ENCODE data around the gene CANX. TPM values are rescaled to one million over a fixed set of nuclear protein-coding genes. Genes with fewer than 3 reads are reported as not detected.
"Not testable (repeated sequence)": the region's sequence is repeated elsewhere in the genome, so short reads cannot be mapped to it uniquely, and the experiment has no call there.

Gene CANX, protein sequence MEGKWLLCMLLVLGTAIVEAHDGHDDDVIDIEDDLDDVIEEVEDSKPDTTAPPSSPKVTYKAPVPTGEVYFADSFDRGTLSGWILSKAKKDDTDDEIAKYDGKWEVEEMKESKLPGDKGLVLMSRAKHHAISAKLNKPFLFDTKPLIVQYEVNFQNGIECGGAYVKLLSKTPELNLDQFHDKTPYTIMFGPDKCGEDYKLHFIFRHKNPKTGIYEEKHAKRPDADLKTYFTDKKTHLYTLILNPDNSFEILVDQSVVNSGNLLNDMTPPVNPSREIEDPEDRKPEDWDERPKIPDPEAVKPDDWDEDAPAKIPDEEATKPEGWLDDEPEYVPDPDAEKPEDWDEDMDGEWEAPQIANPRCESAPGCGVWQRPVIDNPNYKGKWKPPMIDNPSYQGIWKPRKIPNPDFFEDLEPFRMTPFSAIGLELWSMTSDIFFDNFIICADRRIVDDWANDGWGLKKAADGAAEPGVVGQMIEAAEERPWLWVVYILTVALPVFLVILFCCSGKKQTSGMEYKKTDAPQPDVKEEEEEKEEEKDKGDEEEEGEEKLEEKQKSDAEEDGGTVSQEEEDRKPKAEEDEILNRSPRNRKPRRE
- total RNA-seq (100 to 1,000 TPM; 413 to 694 (median 527) TPM), polyA plus RNA-seq (119 TPM)
- long read RNA-seq, donor 1, full-length matches to known transcripts: 831 of 965 reads
- long read RNA-seq, donor 1, partial matches to known transcripts: 105 of 965 reads
- long read RNA-seq, donor 1, other reads (novel, unspliced or antisense): 29 of 965 reads
- long read RNA-seq, donor 2, full-length matches to known transcripts: 313 of 363 reads
- long read RNA-seq, donor 2, partial matches to known transcripts: 30 of 363 reads
- long read RNA-seq, donor 2, other reads (novel, unspliced or antisense): 20 of 363 reads
- long read RNA-seq, donor 3, full-length matches to known transcripts: 2,590 of 3,187 reads
- long read RNA-seq, donor 3, partial matches to known transcripts: 479 of 3,187 reads
- long read RNA-seq, donor 3, other reads (novel, unspliced or antisense): 118 of 3,187 reads
- long read RNA-seq, donor 4, full-length matches to known transcripts: 285 of 327 reads
- long read RNA-seq, donor 4, partial matches to known transcripts: 30 of 327 reads
- long read RNA-seq, donor 4, other reads (novel, unspliced or antisense): 12 of 327 reads

DNA sequence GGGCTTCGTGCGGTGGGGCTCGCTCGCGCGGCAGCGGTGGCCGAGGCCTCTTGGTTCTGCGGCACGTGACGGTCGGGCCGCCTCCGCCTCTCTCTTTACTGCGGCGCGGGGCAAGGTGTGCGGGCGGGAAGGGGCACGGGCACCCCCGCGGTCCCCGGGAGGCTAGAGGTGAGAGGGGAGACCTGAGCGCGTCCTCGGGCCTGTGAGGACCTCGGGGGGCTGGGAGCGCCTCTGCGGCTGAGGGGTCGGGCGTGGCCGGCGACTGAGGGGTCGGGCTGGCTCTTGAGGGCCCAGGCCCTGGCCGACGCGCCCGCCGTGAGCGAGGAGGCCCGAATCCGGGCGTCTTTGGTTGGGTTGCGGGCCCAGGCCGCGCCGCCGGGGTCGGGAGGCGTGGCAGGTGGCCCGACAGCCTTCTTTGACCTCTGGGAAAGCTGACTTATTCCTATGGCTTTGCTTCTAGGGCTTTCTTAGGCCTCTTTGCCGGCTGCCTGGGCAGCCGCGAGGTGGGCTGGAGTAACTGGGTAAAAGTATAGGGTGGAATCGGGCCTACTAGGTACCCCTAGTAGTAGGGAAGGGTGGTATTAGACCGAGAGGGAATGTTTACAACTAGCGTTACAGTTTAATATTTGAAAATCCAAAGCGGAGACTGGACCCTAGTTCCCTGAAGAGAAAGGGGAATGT lies at the start of gene CANX:
CANX (plus strand) TSS at position 33 of the 681 bp plus-strand sequence. CDS start 6,715 bp downstream, outside the sequence.
- no peaks in the 10 kb centered on the region for H3K9me3 ChIP-seq (ENCODE audit: control insufficient read depth, low read length)
- intact Hi-C loops (cut with DNase I): no loop called here
- H3K4me3 ChIP-seq (ENCODE audit: low read length): peak within 1 kb of the TSS; percentile 84
- no peaks in the 10 kb centered on the region for H3K4me1 ChIP-seq (ENCODE audit: control insufficient read depth, insufficient read depth, low read length)
- H3K27me3 ChIP-seq (ENCODE audit: control insufficient read depth, insufficient read depth): no peaks in the 10 kb centered on the region
- DNase-seq (no peak), ATAC-seq (peak in 1 of 2 donors; percentile 51)
- WGBS: under 1% methylated on average over 58 of the region's 58 CpGs
- H3K27ac ChIP-seq (ENCODE audit: low read length): peak within 1 kb of the TSS; percentile 94

DNA sequence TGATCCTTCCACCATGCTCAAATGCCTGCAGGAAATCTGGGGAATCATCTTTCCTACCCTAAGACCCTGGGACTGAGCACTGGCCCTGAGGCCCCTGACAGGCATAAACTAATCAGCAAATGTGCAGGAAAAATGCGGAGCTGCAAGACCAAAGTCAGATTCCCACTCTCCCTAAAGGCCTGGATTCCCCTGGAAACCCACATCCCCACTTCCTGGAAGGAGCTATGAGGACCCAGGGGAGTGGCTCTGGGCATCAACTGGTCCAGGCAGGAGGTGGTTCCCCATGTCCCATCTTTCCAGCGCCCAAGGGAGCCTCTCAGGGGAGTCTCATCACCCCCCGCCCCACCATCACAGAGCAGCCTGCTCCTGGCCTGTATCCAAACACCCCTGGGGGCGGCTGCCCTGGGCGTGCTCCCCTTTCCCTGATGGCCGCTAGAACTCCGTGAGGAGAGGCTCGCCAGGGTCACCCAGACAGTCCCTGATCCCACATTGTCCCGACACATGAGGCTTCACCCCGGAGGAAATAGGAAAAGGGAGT lies 49.5 kb upstream of the CANX start:
- ATAC-seq: peak; percentile 25 to 38
- H3K4me3 ChIP-seq (ENCODE audit: low read length); H3K9me3 ChIP-seq (ENCODE audit: control insufficient read depth, low read length); H3K4me1 ChIP-seq (ENCODE audit: control insufficient read depth, insufficient read depth, low read length); intact Hi-C loops (cut with DNase I); DNase-seq; H3K27ac ChIP-seq (ENCODE audit: low read length); H3K27me3 ChIP-seq (ENCODE audit: control insufficient read depth, insufficient read depth): not testable (repeated sequence)
- WGBS: 63% methylated on average over 10 of the region's 10 CpGs

DNA sequence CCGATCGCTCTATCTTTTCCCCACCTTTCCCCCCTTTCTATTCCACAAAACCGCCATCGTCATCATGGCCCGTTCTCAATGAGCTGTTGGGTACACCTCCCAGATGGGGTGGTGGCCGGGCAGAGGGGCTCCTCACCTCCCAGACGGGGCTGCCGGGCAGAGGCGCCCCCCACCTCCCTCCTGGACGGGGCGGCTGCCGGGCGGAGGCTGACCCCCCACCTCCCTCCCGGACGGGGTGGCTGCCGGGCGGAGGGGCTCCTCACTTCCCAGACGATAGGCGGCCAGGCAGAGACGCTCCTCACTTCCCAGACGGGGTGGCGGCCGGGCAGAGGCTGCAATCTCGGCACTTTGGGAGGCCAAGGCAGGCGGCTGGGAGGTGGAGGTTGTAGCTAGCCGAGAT lies 48.5 kb upstream of the CANX start:
- H3K4me3 ChIP-seq (ENCODE audit: low read length); ATAC-seq; intact Hi-C loops (cut with DNase I); H3K27ac ChIP-seq (ENCODE audit: low read length); H3K9me3 ChIP-seq (ENCODE audit: control insufficient read depth, low read length); DNase-seq; H3K27me3 ChIP-seq (ENCODE audit: control insufficient read depth, insufficient read depth); H3K4me1 ChIP-seq (ENCODE audit: control insufficient read depth, insufficient read depth, low read length): not testable (repeated sequence)
- WGBS: 94% methylated on average over 24 of the region's 26 CpGs

DNA sequence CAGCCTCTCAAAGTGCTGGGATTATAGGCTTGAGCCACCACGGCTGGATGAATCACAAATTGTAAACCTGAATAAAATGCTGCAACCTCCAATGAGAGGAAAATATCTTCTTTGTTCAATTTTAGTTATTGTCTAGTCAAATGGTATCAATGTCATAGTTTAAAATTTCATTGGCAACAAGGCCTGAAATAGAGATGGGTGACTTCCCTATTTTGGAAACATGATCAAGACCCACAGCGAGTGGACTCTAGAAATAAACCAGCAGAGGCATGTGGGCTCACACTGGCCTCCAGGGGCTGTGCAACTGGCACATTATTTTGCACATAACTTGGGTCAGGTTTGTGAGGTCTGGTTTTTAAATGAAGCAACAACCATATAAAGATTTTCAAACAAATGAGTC lies 45.6 kb upstream of the CANX start:
- DNase-seq; intact Hi-C loops (cut with DNase I); H3K4me1 ChIP-seq (ENCODE audit: control insufficient read depth, insufficient read depth, low read length); H3K27ac ChIP-seq (ENCODE audit: low read length); ATAC-seq; H3K4me3 ChIP-seq (ENCODE audit: low read length); H3K9me3 ChIP-seq (ENCODE audit: control insufficient read depth, low read length); H3K27me3 ChIP-seq (ENCODE audit: control insufficient read depth, insufficient read depth): not testable (repeated sequence)
- WGBS: 69% methylated on average over 2 of the region's 2 CpGs

DNA sequence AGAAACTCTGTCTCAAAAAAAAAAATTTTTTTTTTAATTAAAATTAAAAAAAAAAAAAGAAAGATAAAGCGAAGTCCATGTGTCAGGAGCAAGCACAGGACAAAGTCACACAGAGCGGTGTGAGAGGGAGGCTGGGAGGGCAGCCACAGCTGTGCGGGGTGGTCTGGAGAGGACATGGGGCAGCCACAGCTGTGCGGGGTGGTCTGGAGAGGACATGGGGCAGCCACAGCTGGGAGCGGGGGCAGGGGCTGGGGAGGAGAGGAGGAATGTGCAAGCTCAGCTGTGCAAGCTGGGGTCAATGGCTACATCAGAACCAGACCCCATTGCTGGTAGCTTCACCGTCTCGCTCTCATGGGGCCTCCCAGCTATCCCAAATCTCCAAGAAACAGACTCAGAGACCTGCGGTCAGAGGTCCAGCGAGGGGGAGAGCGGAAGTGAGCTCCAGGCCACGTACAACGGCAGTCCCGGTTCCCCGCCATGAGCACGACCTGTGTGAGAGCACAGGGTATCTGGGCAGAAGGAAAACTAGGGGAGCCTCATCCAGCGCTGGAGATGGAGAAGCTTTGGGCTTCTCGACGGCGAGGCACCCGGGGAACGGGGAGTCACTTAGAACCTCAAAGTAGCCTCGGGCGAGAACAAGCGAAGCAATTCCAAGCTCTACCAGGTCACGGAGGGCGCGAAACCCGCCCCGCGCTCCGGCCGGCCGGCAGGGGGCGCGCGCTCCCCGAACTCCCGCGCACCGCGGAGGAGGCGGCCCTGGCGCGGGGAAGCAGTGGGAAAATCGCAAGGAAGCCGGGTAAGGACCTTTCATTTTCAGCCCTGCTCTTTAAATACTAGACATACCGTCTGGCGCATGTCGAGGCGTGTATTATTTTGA lies 41.2 kb upstream of the CANX start:
- intact Hi-C loops (cut with DNase I); H3K4me1 ChIP-seq (ENCODE audit: control insufficient read depth, insufficient read depth, low read length); H3K27me3 ChIP-seq (ENCODE audit: control insufficient read depth, insufficient read depth); H3K27ac ChIP-seq (ENCODE audit: low read length); H3K9me3 ChIP-seq (ENCODE audit: control insufficient read depth, low read length): not testable (repeated sequence)
- DNase-seq: peak in 2 of 3 donors; percentile 47 to 64
- 21% methylated on average over 12 of the region's 50 CpGs for WGBS
- H3K4me3 ChIP-seq (ENCODE audit: low read length): peak overlapping the region; percentile 13
- peak; percentile 95 to 97 for ATAC-seq

DNA sequence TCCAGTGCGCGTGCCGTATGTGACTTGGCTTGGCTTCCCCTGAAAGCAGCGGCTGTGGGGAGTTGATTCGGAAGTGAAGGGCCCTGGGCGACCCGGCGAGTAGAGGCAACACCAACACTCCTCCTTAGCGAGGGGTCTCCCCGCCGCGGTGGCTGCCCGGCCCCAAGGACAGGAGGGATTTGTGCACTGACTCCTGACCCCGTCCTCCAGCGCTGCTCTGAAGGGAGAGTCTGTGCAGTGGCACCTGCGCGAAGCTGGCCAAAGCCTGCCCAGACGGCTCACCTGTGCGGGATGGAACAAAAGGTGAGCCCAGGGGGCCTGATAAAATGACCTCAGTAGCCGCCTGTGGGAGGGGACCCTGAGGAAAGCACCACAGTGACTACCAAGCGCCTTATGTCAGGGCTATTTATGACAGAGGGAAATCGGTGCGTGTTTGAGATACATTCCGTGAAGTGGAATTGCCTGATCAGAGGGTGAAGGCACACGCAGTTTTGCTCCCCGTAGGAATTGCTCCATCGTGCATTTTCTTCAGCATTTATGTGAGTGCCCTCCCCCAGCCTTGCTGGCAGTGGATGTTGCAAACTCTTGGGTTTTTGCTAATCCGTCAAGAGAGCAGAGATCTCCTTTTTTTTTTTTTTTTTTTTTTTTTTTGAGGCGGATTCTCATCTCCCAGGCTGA lies 40.4 kb upstream of the CANX start:
- H3K4me3 ChIP-seq (ENCODE audit: low read length): peak overlapping the region; percentile 38
- H3K4me1 ChIP-seq (ENCODE audit: control insufficient read depth, insufficient read depth, low read length); H3K27ac ChIP-seq (ENCODE audit: low read length); H3K9me3 ChIP-seq (ENCODE audit: control insufficient read depth, low read length); intact Hi-C loops (cut with DNase I); H3K27me3 ChIP-seq (ENCODE audit: control insufficient read depth, insufficient read depth): not testable (repeated sequence)
- ATAC-seq: peak; percentile 20 to 42
- peak in 1 of 3 donors; percentile 22 for DNase-seq
- 4% methylated on average over 10 of the region's 29 CpGs for WGBS

DNA sequence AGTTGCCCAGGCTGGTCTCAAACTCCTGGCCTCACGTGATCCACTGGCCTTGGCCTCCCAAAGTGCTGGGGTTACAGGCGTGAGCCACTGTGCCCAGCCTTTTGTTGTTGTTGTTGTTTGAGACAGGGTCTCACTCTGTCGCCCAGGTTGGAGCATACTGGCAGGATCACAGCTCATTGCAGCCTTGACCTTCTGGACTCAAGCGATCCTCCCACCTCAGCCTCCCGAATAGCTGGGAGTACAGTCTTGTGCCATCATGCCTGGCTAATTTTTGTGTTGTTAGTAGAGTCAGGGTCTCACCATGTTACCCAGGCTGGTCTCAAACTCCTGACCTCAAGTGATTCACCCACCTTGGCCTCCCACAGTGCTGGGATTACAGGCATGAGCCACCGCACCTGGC lies 37.1 kb upstream of the CANX start:
- H3K4me3 ChIP-seq (ENCODE audit: low read length); DNase-seq; intact Hi-C loops (cut with DNase I); ATAC-seq; H3K27ac ChIP-seq (ENCODE audit: low read length); H3K9me3 ChIP-seq (ENCODE audit: control insufficient read depth, low read length); H3K4me1 ChIP-seq (ENCODE audit: control insufficient read depth, insufficient read depth, low read length); H3K27me3 ChIP-seq (ENCODE audit: control insufficient read depth, insufficient read depth): not testable (repeated sequence)
- WGBS: 95% methylated on average over 6 of the region's 6 CpGs

DNA sequence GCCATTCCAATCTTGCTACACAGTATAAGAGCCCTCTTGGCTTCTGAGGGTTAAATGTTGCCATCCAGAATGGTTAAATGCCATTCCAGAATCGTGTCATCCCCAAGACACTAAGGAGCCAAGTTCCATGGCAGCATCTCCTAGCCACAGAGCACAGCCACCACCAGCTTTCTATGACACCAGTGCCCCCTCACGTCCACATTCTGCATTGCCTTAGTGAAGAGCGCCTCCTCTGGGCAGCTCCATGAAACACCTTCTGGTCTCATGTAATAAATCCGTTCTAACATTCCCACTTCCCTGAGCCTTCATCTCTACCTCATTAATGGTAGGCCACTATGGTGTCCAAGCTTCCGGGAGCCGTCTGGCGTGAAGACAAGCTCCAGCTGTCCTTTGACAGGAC lies 30.4 kb upstream of the CANX start:
- peak; percentile 39 to 61 for ATAC-seq
- H3K27ac ChIP-seq (ENCODE audit: low read length): no peak overlapping the region
- WGBS: 42% methylated on average over 7 of the region's 7 CpGs
- no peaks in the 10 kb centered on the region for H3K4me1 ChIP-seq (ENCODE audit: control insufficient read depth, insufficient read depth, low read length)
- intact Hi-C loops (cut with DNase I): no loop called here
- no peak overlapping the region for H3K4me3 ChIP-seq (ENCODE audit: low read length)
- H3K9me3 ChIP-seq (ENCODE audit: control insufficient read depth, low read length): no peaks in the 10 kb centered on the region
- peak in 1 of 3 donors; percentile 24 for DNase-seq
- H3K27me3 ChIP-seq (ENCODE audit: control insufficient read depth, insufficient read depth): no peaks in the 10 kb centered on the region

DNA sequence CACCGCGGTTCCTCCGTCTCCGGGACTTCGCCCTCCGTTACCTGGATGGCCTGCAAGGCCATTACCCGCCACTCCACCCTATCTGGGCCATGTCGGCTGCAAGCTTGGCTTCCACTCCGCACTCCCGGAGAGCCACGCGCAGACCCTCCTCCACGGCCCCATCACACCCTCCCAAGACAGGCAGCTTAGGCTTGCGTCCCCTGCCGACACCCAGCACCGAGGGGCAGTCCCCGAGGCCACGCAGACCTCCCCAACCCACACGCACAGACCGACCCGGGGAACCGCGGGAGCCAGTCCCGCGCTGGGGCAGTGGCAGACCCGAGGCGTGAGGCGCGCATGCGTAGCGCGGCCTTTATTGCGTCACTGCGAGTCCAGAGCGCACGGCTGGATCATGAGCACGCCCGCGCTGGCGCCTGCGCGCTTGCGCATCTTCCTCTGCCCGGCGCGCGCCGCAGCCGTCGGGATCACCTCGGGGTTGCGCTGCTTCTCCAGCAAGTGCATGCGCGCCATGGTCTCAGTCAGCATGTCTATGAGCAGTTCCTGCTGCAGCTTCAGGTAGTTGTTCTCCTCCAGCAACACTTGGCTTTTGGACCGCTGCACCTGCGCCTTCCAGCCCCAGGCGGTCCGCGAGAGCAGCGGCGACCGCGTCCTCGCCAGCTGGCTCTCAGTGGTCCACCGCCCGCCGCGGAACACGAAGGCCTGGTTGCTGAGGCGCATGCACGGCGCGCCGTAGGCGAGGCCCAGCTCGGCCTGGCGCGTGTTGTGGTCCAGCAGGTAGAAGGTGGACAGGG lies 20.3 kb upstream of the CANX start:
- peak; percentile 98 for ATAC-seq
- Histone ChIP-seq H3K9me3 (ENCODE audit: control insufficient read depth, low read length) (no peaks in the 10 kb centered on the region), H3K4me1 (ENCODE audit: control insufficient read depth, insufficient read depth, low read length) (peaks cover 7% of the 10 kb centered on the region), H3K27me3 (ENCODE audit: control insufficient read depth, insufficient read depth) (no peaks in the 10 kb centered on the region), H3K4me3 (ENCODE audit: low read length) (peak overlapping the region; percentile 62), H3K27ac (ENCODE audit: low read length) (peak overlapping the region; percentile 78)
- WGBS: under 1% methylated on average over 78 of the region's 78 CpGs
- DNase-seq: peak; percentile 97 to 99 (median 99)
- intact Hi-C loops (cut with DNase I): no loop called here

All from right cardiac atrium (tissue), 5 donors.